Skin epidermis (tissue), 12 donors: Measurements from ENCODE around the gene NUTF2.

Experiments used
- H3K27ac ChIP-seq, 21 experiments: fragments of 200-600 bp; sonication (generic) in 11 of 21; one replicate each; pipeline ENCODE4 v1.5.0; 2020; ENCODE audit warnings: mild to moderate bottlenecking in 3 of 21, inconsistent platforms in 2 of 21, moderate library complexity in 2 of 21
- H3K4me3 ChIP-seq, 7 experiments: fragments of 200-600 bp; sonication (generic) in 2 of 7; one replicate each; pipeline ENCODE4 v1.5.0; 2020; ENCODE audit warnings: inconsistent platforms in 2 of 7, mild to moderate bottlenecking in 2 of 7, moderate library complexity in 1 of 7

The NUTF2 gene

GRCh38 chr16:67846320-67847063 is at the start of gene NUTF2:
Gene NUTF2 (plus strand): TSS chr16:67846933. CDS start chr16:67865131, 18,198 bp downstream.
- Histone ChIP-seq H3K27ac (peak within 1 kb of the TSS; percentile 71 to 98 (median 93)), H3K4me3 (peak within 1 kb of the TSS; percentile 65 to 97 (median 90))

GRCh38 chr16:67800338-67800926 is 46.3 kb upstream of the NUTF2 start:
- Histone ChIP-seq H3K4me3 (no peak overlapping the region), H3K27ac (peak overlapping the region in 4 of 21 experiments; percentile 8 to 31 (median 15))

DNA sequence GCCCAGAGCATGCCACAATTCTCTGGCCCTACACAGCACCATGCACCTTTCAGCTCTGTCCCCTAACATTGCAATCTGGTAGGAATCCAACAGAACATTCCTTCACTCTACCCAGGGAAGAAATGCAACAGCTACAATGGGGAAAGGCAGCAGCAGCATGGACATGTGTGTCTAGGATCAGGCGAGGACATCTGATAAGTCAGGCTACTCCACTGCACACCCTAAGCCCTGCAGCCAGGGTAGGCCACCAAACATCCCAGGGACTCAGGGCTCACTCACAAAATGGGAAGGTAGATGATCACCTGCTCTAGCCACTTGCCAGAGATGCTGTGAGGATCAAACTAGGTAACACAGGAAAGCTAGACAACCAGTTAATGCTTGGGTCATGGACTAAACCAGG is 45.5 kb upstream of the NUTF2 start:
- Histone ChIP-seq H3K27ac (peak overlapping the region in 1 of 21 experiments; percentile 17), H3K4me3 (no peak overlapping the region)

DNA sequence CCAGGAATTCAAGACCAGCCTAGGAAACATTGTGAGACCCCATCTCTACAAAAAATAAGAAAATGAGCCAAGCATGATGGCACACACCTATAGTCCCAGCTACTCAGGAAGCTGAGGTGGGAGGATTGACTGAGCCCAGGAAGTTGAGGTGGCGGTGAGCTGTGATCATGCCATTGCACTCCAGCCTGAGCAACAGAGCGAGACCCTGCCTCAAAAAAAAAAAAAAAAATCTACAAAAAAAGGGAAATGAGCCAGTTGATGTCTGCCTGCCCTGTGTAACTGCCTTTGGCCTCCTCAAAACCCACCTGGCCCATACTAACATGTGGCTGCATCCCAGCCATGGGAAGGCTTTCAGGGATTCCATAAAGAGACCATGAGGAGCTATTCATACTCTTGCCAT is 44.9 kb upstream of the NUTF2 start:
- peak overlapping the region in 1 of 21 experiments; percentile 17 for H3K27ac ChIP-seq

DNA sequence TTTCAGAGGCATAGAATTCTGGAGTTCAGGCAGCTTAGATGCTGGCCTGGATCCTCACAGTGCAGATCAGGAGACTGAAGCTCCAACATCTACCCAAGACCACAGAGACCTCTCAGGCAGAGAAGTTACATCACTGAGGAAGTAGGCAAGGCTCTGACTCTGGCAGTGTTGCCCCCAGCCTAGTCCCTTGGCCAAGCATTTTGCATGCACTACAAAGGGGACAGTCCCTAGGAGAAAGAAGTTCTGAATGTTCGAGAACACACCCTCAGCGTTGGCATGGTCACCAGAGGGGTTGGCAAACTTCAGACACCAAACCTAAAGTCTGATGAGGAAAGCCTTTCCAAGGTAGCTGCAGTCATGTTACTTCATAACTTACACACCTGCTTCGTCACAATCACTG is 42.8 kb upstream of the NUTF2 start:
- H3K4me3 ChIP-seq = no peak overlapping the region
- H3K27ac ChIP-seq = no peak overlapping the region

More for the DNA sequence above, 44.9 kb upstream of the NUTF2 start:
- H3K4me3 ChIP-seq = no peak overlapping the region

DNA sequence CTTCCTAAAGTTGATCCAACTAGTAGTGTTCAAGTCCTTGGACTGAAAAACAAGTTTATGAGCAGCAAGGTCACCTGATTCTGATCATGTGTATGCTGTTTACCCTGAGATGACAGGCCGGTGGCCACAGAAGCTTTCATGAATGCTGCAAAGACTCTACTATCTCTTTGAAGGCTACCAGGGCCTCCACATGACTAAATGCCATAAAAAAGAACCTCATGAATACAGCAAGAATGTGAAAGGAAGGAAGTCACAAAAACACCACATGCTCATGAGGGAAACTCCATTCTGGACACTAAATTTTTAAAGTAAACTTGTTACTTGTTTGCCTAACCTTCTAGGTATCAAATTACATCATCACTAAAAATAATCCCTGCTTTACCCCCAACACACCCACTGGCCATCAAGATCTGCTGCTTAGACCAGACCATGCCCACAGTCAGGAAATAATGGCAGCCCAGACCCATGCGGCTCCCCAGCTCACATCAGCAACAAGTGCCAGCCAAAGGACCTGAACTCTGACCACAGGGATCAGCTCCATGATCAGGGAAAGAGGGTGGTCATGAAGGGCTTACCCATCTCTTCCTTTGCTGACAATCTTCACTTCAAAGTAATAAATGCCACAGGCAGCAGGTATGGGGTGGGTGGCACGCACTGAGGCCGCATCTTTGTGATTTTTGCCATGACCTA is 41.7 kb upstream of the NUTF2 start:
- peak overlapping the region; percentile 62 to 99 (median 83) for H3K4me3 ChIP-seq
- H3K27ac ChIP-seq = peak overlapping the region in 8 of 21 experiments; percentile 80 to 93 (median 88)

DNA sequence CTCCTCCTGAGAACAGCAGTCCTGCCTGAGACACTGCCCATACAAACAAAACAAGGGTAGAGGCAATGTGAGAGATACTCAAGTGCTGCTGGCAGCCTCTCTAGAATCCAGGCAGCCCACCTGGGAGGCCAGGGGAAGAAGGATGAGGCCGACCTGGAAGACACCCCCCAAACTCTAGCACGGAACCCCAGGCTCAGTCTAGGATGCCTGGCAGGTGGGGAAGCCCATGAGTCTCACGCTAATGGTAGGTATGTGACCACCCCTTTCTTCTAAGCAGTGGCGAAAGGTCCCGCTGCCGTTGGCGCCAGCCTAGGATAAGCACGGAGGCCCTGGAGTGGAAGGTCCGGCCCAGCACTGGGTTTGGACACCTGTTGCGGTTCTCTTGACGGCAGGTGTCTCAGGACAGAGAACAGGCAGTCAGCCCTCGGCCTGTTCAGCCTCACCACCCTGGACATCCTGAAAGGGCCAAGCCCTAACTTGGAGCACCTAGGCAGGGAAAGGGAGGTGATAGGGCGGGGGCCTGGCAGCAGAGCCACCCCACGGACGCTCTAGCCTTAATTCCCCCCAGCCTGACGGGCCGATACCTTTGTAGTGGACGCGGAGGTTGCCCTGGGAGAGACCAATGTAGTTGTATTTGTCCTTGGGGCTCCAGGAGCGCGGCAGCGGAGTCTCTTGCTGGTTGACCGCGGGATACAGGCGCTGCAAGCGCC is 40.9 kb upstream of the NUTF2 start:
- peak overlapping the region; percentile 62 to 99 (median 83) for H3K4me3 ChIP-seq
- H3K27ac ChIP-seq = peak overlapping the region; percentile 59 to 95 (median 87)

- H3K4me3 ChIP-seq = peak within 1 kb of the TSS; percentile 62 to 99 (median 83)
- peak within 1 kb of the TSS; percentile 59 to 95 (median 87) for H3K27ac ChIP-seq
These were observed 40.1 kb upstream of the NUTF2 start, which contains the start of the genes RANBP10 and TSNAXIP1 for GRCh38 chr16:67806428-67807147. Gene RANBP10 (minus strand): TSS chr16:67806560. CDS start chr16:67806536, 24 bp downstream. Gene TSNAXIP1 (plus strand): TSS chr16:67806889. CDS start chr16:67807150, 261 bp downstream.

DNA sequence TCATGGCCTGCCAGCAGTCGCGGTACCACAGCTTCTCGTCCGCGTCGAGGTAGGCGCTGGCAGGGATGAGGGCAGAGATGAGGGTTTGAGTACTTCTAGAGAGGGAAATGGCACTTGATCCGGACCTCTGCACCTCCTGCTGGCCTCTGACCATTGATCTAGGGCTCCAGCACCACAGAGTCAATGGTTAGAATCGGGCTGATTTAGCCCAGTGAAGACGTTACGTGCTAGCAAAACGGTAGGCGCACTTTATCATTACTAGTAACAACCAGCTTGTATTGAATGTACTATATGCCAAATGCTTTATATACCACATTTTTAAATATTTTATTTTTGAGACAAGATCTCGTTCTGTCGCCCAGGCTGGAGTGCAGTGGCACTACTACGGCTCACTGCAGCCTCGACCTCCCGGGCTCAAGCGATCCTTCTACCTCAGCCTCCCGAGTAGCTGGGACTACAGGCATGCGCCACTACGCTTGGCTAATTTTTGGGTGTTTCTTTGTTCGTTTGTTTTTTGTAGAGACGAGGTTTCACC is 39.5 kb upstream of the NUTF2 start:
- peak overlapping the region in 15 of 21 experiments; percentile 44 to 93 (median 73) for H3K27ac ChIP-seq

GRCh38 chr16:67811899-67812298 is 34.8 kb upstream of the NUTF2 start:
- Histone ChIP-seq H3K4me3 (no peak overlapping the region), H3K27ac (no peak overlapping the region)

More for the DNA sequence above, 39.5 kb upstream of the NUTF2 start:
- H3K4me3 ChIP-seq = peak overlapping the region; percentile 62 to 99 (median 83)

DNA sequence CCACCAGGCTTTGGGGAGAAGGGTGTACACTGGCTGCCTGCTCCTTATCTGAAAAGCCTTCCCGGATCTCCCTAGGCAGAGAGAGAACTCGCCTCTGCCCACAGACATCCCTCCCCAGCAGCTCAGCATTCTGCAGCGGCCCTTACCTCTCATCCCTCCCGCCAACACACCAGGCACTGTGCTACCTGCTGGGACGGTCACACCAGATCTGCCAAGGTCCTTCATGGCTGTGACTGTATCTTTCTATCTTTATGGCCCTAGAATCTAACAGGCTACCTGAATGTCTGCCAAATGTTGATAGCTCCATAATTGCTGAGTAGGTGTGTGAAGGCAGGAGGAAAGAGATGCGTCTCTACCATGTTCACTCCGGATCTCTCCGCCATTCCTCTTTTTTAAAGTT is 32.2 kb upstream of the NUTF2 start:
- Histone ChIP-seq H3K27ac (no peak overlapping the region), H3K4me3 (no peak overlapping the region)

DNA sequence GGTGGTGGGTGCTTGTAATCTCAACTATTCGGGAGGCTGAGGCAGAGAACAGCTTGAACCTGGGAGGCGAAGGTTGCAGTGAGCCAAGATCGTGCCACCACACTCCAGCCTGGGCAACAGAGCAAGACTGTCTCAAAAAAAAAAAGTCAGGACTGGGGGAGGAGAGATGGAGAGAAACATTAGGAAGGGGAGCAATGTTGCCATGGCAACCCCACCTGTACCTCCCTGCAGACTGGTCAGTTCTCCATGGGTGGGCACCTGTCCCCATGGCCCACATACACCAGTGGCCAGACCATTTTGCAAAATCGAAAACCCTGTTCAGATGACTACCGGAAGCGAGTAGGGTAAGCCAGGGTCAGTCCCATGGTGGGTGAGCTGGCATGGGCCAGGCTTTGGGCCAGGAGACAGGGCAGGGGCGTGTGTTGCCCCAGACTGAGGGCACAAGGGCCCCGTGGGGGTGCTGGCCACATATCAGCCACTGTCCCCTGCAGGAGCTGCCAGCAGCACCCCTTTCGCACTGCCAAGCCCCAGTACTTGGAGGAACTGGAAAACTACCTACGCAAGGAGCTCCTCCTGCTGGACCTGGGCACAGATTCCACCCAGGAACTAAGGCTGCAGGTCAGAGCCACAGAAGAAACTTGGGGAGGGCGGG is 26.0 kb upstream of the NUTF2 start:
- Histone ChIP-seq H3K27ac (no peak overlapping the region), H3K4me3 (no peak overlapping the region)

GRCh38 chr16:67822511-67822910 is 24.2 kb upstream of the NUTF2 start:
- no peak overlapping the region for H3K4me3 ChIP-seq
- no peak overlapping the region for H3K27ac ChIP-seq

DNA sequence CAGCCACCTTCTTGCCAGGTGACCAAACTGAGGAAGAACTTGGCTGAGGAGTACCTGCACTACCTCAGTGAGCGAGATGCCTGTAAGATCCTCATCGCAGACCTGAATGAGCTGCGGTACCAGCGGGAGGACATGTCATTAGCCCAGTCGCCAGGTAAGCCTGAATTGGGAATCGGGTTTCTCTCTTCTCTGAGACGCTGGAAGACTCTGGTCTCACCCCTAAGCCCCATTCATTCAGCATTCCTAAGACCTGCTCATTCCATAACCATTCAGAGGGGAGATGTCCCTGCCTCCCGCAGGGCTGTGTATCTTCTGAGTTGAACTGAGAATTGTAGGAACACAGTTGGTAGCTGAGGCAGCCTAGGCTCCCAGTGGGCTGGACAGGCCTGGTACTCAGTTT is 21.6 kb upstream of the NUTF2 start:
- no peak overlapping the region for H3K4me3 ChIP-seq
- no peak overlapping the region for H3K27ac ChIP-seq

DNA sequence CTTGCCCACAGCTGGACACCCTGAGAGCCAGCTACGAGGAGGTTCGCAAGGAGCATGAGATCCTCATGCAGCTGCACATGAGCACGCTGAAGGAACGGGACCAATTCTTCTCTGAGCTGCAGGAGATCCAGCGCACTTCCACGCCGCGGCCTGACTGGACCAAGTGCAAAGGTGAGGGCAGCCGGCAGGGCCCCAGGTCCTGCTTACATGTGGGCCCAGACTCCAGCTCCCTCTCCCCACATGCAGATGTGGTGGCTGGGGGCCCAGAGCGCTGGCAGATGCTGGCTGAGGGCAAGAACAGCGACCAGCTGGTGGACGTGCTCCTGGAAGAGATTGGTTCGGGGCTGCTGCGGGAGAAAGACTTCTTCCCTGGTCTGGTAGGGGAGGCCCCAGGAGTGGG is 20.8 kb upstream of the NUTF2 start:
- Histone ChIP-seq H3K27ac (no peak overlapping the region), H3K4me3 (no peak overlapping the region)

DNA sequence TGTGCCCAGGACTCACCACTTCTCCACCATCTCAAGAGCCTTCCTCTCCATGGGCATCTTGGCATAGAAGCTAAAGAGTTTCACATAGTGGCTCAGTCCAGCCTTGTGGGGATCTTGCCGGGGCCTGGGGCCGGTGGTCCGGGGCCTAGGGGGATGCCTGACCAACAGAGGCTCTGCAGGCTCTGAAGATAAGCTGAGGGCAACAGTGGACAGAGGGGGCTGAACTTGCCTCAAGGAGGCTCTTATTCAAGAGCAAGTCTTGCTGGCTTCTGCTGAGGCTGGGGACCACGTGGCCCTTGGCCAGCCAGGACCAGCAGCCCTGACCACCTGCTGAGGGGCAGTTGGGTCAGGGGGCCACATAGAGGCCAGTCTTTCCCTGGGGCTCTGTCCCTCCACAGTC is 18.1 kb upstream of the NUTF2 start:
- Histone ChIP-seq H3K27ac (no peak overlapping the region), H3K4me3 (no peak overlapping the region)

GRCh38 chr16:67833030-67833414 is 13.7 kb upstream of the NUTF2 start:
- H3K27ac ChIP-seq = peak overlapping the region in 20 of 21 experiments; percentile 62 to 93 (median 84)
- H3K4me3 ChIP-seq = peak overlapping the region; percentile 59 to 86 (median 80)
